GM21737 (cell line): Measurements from ENCODE around the gene E2F2.
A peak's percentile ranks its signal among the peaks of the same experiment; 100 is the strongest.

Experiments
- ATAC-seq: cut with Tn5 transposase; IDR thresholded peaks from one replicate; pipeline ENCODE4 v1.9.1; 2021; ENCODE audit warnings: mild to moderate bottlenecking, moderate library complexity; ENCODE audit not compliant: unreplicated experiment

E2F2 gene

DNA sequence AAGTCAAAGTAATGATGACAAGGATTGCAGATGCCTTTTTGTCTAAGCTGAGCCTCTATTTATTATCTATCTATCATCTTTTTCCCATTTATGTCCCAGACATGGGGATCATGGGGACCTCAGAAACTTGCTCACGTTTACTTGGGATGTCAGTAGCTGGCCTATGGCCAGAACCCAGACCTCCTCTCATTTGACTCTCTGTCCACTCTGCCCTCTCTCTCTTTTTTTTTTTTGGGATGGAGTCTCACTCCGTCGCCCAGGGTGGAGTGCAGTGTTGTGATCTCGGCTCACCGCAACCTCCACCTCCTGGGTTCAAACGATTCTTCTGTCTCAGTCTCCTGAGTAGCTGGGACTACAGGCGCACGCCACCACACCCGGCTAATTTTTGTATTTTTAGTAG lies 32.0 kb upstream of the E2F2 start:
- no peak for ATAC-seq

DNA sequence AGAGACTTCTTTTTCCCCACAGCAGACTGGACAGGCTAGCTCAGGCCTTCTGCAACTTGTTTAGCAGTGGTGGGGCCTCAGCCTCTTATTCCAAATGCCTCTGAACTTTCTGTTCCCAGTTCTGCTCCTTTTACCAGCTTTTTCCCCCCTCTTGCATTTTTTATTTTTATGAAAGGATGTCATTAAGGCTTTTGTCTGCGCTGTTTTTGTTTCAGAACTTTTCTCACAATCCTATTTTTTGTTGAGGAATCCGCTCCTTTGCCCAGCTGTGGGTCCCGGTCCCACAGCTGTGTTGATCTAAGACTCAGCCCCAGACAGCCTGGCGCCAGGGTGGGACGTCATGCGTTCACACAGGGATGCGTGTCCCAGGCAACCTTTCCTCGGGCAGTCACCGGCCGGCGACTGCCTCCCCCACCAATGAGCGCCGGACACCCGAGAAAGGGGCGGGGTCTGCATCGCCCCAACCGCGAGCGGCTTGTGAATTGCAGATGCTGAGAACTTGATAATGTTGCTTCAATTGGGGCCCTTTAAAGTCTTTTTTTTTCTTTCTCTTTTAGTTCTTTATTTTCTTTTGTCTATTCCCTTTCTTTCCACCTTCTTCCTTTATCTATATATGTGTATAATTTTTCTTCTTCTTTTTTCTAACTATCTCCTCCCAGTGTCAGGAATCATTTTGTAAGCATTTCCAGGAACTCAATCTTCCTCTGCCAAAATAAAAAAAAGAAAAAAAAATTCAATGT lies 31.3 kb upstream of the E2F2 start:
- no peak for ATAC-seq

- no peak for ATAC-seq
Measured at GRCh38 chr1:23561813-23562100, 30.7 kb upstream of the E2F2 start.

DNA sequence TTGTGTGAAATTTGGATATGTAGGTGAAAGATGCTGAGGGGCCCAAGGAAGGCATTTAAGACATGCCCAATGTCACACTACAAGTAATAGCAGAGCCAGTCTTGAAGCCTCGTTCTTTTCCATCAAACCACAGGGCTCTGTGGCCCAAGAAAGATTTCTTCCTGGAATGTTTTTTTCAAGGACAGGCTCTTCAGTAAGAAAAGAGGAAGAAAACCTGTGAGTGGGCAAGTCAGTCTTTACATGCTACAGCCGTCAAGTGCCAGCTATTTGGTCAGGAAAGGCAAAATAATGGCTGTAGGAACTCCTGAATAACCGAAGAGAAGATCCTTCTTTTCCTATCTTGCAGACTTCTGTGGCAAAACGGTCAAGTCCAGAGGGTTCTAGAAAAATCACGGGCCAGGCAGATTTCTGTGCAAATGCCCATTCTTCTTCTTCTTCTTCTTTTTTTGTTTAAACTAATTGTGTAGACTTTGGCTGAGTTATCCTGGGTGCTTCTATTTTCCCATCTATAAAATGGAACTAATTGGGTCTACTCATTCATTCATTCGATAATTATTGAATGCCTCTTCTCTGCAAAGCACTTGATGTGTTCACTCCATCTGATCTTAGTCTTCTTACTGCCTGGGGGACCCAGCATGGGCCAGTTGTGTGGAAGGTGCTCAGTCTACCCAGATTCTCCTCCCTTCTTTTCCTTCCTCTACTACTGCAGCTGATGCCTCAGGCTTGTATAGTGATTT lies 30.2 kb upstream of the E2F2 start:
- no peak for ATAC-seq

- ATAC-seq = no peak
Measured at GRCh38 chr1:23559985-23560741, 29.1 kb upstream of the E2F2 start.

- peak; percentile 54 for ATAC-seq
Measured at GRCh38 chr1:23559136-23559984, 28.3 kb upstream of the E2F2 start, which contains the start of gene ID3. Gene ID3 (minus strand): TSS chr1:23559501. CDS start chr1:23559426, 75 bp downstream.

DNA sequence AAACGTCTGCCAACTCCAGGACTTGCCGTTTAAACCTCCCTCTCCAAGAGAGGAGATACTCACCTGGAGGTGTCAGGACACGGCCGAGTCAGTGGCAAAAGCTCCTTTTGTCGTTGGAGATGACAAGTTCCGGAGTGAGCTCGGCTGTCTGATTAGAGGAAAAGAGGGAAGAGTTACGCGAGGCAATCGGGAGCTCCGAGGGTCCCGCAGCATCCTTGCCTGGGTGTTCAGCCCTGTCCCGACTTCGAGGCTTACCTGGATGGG lies 27.8 kb upstream of the E2F2 start:
- ATAC-seq = no peak

- ATAC-seq = no peak
Measured at GRCh38 chr1:23558140-23558871, 27.3 kb upstream of the E2F2 start.

GRCh38 chr1:23557471-23558124 lies 26.6 kb upstream of the E2F2 start:
- no peak for ATAC-seq

DNA sequence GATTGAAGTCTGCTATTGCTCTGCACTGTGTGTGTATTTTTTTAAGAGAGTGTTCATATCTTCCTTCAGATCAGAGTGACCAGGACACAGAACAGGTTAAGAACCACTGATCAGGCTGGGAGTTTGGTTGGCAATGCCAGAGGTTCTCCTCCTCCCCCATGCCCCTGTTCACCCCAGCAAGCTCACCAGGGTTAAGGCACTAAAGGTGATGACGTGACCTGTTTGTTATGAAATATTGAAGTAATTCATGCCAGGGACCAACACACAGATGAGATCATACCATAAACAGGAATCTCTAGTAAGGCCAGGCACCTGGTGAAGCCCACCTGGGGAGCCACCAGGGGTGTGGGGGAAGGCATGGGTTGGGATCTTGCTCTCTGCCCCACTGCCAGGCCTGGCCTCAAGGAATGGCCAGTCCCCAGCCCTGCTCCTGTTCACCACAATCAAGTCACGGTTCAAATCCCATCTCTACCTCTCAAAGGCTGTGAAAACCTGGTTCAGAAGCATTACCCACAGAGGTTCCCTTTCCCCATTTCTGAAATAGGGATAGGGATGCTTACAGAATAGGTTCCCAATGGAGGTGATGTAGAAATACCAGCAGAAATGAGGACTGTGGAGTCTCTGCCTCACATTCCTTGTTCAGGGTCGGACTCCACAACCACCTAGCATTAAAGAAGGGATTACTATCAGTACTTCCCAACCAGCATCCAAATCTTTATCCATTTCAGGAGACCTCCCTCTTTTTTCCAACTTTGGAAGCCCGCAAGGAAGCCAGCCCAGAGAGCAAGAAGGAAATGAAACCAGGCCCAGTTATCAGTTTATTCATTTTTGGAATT lies 25.8 kb upstream of the E2F2 start:
- ATAC-seq = no peak

DNA sequence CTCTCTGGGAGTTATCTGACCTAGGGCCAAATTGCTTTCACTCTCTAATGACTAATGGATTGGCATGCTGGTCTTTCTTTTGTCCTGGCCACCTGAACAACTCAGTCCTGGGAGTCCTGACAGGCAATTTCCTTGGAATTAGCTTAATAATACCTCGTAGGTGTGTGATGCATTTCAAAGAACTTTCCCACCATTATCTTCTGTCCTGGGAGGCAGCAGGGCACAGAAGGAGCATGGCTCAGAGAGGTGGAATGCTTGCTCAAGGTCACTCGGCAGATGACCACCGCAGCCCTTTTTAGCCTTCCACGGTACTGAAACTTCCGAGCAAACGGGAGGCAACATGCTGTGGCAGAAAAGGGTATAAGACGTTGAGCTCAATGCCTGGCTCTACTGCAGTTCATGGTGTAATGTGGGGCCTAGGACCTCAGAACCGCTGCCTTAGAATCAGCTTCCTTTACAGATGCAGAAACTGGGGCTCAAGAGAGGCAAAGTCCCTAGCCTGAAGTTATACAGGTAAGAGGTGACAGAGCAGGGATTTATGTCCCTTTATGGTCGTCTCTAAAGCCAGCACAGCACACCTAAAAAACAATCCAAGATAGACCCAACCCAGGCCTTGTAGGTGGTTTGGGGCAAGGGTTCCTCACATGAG lies 25.1 kb upstream of the E2F2 start:
- no peak for ATAC-seq

DNA sequence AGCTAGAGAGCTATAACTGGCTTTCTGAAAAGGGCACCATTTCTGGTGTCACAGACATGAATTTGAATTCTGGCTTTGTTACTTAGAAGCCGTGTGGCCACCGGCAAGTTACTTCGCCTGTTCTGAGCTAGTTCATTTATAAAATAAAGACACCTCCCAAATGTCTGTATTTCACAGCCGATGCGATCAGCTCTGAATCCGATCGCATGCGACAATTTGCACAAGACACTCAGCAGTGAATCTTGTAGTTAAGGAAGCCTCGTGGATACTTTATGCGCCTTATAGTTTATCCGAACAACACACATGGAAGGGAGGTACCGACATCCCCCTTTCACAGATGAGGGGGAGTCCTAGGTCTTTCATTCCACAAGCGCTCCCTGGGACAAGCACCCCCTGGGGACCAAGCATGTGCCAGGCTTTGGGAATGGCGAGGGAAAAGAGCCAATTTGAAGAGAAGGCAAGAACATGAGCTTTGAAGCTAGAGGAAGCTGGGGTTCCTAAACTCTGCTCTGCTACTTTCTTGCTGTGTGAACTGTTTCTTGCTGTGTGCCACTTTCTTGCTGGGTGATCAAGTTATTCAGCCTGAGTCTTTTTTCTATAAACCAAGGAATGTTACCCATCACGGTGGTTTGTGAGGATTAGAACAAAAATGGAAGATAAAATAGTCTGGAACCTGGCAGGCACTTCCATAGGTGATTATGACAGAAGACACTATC lies 24.4 kb upstream of the E2F2 start:
- no peak for ATAC-seq

GRCh38 chr1:23554481-23555269 lies 23.6 kb upstream of the E2F2 start:
- peak; percentile 55 for ATAC-seq

GRCh38 chr1:23554127-23554480 lies 23.1 kb upstream of the E2F2 start:
- no peak for ATAC-seq

- ATAC-seq = no peak
Measured at GRCh38 chr1:23553231-23554126, 22.4 kb upstream of the E2F2 start.

GRCh38 chr1:23551849-23552248 lies 20.8 kb upstream of the E2F2 start:
- ATAC-seq = no peak
